HCT116 (cell line): ENCODE data around the gene HBA1.

Experiments
- EZH2 ChIP-seq: fragments of 200-600 bp; sonication (generic); IDR thresholded peaks from 2 replicates; pipeline ENCODE4 v1.6.1; 2017; ENCODE audit warnings: antibody characterized with exemption, mixed run types
- EZH2phosphoT487 ChIP-seq: fragments of 200-600 bp; IDR thresholded peaks from 2 replicates; pipeline ENCODE4 v1.6.1; 2018; ENCODE audit warnings: antibody characterized with exemption, borderline replicate concordance
- POLR2A ChIP-seq: IDR thresholded peaks from 2 replicates; pipeline ENCODE4 v1.7.0; 2011; ENCODE audit warnings: borderline replicate concordance; ENCODE audit not compliant: insufficient read depth, insufficient read length; ENCODE audit errors: extremely low read depth
- POLR2AphosphoS5 ChIP-seq: IDR thresholded peaks from 2 replicates; pipeline ENCODE4 v1.6.1; 2011; ENCODE audit warnings: mild to moderate bottlenecking, low read depth, low read length, moderate library complexity
- RAD21 ChIP-seq: IDR thresholded peaks from 2 replicates; pipeline ENCODE4 v1.6.1; 2012; ENCODE audit warnings: low read depth, mild to moderate bottlenecking
- YY1 ChIP-seq: IDR thresholded peaks from 2 replicates; pipeline ENCODE4 v1.6.1; 2011; ENCODE audit warnings: low read length, low read depth, moderate library complexity, mild to moderate bottlenecking; ENCODE audit not compliant: insufficient replicate concordance; ENCODE audit errors: extremely low read depth
- TF ChIP-seq, protein P1 (sequence below), 3 experiments: fragments of 200-600 bp in 1 of 3; sonication (generic) in 1 of 3; IDR thresholded peaks in 2 of 3; conservative IDR thresholded peaks in 1 of 3; 2 replicates each; pipeline ENCODE4 v1.5.1; 2012 to 2017; ENCODE audit warnings: low read depth in 2 of 3, low read length in 2 of 3, antibody characterized with exemption in 1 of 3, borderline replicate concordance in 1 of 3, control low read depth in 1 of 3, mild to moderate bottlenecking in 1 of 3, mixed read lengths in 1 of 3, mixed run types in 1 of 3, moderate library complexity in 1 of 3; ENCODE audit not compliant: insufficient read depth in 1 of 3
- TF ChIP-seq, protein P2 (sequence below): IDR thresholded peaks from 2 replicates; pipeline ENCODE4 v1.6.1; 2012; ENCODE audit warnings: low read depth

DNA sequence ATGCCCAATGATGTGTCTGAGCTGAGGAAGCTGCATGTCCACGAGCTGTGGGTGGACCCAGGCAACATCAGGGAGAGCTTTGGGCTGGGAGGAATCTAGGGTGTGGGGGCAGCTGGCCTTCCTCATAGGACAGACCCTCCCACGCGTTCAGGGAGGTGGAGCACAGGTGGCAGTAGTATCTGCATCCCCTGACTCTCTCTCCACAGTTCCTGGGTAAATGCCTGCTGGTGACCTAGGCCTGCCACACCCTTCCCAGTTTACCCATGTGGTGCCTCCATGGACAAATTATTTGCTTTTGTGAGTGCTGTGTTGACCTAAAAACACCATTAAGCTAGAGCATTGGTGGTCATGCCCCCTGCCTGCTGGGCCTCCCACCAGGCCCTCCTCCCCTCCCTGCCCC is 7.5 kb upstream of the HBA1 start:
- TF ChIP-seq, protein P1, sequence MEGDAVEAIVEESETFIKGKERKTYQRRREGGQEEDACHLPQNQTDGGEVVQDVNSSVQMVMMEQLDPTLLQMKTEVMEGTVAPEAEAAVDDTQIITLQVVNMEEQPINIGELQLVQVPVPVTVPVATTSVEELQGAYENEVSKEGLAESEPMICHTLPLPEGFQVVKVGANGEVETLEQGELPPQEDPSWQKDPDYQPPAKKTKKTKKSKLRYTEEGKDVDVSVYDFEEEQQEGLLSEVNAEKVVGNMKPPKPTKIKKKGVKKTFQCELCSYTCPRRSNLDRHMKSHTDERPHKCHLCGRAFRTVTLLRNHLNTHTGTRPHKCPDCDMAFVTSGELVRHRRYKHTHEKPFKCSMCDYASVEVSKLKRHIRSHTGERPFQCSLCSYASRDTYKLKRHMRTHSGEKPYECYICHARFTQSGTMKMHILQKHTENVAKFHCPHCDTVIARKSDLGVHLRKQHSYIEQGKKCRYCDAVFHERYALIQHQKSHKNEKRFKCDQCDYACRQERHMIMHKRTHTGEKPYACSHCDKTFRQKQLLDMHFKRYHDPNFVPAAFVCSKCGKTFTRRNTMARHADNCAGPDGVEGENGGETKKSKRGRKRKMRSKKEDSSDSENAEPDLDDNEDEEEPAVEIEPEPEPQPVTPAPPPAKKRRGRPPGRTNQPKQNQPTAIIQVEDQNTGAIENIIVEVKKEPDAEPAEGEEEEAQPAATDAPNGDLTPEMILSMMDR (IDR thresholded peaks at IDR 0.05 in 2 of 3, conservative IDR thresholded peaks at IDR 0.05 in 1 of 3; ENCODE audit: borderline replicate concordance in 1 of 3, insufficient read depth in 1 of 3, low read depth in 2 of 3, low read length in 2 of 3), result no peak
- no peak for TF ChIP-seq POLR2AphosphoS5
- TF ChIP-seq EZH2phosphoT487, result no peak
- TF ChIP-seq POLR2A, result no peak
- no peak for TF ChIP-seq YY1
- no peak for TF ChIP-seq EZH2
- TF ChIP-seq, protein P2, sequence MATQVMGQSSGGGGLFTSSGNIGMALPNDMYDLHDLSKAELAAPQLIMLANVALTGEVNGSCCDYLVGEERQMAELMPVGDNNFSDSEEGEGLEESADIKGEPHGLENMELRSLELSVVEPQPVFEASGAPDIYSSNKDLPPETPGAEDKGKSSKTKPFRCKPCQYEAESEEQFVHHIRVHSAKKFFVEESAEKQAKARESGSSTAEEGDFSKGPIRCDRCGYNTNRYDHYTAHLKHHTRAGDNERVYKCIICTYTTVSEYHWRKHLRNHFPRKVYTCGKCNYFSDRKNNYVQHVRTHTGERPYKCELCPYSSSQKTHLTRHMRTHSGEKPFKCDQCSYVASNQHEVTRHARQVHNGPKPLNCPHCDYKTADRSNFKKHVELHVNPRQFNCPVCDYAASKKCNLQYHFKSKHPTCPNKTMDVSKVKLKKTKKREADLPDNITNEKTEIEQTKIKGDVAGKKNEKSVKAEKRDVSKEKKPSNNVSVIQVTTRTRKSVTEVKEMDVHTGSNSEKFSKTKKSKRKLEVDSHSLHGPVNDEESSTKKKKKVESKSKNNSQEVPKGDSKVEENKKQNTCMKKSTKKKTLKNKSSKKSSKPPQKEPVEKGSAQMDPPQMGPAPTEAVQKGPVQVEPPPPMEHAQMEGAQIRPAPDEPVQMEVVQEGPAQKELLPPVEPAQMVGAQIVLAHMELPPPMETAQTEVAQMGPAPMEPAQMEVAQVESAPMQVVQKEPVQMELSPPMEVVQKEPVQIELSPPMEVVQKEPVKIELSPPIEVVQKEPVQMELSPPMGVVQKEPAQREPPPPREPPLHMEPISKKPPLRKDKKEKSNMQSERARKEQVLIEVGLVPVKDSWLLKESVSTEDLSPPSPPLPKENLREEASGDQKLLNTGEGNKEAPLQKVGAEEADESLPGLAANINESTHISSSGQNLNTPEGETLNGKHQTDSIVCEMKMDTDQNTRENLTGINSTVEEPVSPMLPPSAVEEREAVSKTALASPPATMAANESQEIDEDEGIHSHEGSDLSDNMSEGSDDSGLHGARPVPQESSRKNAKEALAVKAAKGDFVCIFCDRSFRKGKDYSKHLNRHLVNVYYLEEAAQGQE, result no peak
- no peak for TF ChIP-seq RAD21
